ENCODE measurements around the gene SERTAD2.

SERTAD2 gene

DNA sequence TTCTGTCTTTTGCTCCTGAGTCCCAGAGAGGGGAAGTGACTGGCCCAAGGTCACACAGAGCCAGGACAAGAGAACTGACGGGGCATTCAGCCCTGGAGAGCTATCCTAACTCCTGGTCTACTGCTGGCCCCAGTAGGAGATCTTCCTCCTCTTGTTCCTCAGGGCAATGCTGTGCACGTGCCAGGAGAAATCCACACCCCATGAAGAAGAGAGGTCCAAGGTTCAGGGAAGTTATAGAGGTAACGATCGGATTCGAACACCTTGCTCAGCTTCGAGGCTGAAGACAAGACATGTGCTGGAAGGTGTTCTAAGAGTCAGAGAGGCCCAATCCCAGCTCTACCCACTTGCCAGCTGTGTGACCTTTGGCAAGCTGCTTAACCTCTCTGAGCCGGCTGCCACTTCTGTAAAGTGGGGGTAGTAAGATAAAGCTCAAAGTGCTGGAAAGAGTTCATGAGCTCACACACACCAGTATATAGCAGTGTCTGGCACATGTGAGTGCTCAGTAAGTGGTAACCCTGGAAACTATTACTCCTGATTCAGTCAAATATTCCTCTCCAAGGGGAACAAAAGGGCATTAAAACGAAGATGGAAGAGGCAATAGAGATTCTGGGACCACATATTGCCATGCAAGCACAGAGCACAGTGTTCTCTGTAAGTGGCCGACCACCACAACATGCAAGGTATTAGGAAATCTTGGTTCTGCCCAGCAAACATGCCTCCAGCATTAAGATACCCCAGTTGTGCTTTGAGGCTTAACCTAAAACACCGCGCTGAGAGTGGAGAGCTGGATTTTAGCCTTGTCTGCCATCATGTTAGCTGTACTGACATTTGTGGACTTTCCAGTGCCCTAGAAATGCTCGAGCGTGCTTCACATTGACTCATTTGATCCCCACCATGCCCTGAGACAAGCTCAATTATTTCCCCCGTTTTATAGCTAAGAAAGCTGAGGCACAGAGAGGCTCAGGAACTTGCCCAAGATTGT, 25.6 kb downstream of the SERTAD2 start:
- no peak for DNase-seq (ENCODE audit: low read depth)

DNA sequence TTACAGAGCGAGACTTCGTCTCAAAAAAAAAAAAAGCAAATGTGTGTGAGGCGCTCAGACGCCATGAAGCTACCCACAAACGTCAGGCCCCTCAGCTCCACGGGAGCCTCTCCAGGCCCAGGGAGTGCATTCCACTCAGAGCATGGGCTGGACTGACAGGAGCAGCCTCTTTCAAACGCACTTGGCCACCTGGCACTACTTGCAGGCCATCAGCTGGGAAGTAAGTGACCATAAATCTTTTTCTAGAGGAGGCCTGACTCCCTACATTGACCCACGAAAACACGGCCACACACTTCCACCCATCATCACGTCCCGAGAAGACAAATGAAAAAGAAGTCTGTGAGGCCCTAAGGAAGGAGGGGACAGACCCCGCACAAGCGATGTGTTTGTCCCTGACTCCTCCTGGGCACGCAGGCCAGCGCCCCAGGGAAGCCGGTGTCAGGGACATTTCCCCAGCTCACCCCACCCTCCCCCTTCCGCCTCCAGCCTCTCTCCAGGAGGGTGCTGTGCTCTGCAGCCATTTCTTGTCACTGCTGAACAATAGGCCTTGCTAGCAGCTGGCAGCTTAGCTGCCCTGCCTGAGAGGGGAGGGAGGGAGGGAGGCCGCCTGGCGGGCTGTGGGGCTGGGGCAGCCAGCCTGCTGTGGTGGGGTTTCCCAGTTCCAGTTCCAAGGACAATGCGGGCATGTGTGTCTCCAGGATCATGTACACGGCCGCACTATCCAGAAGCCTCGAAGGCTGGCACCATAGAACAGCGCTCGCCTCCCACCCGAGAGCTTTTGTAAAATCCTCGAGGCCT, 26.6 kb downstream of the SERTAD2 start:
- DNase-seq (ENCODE audit: low read depth): no peak

DNA sequence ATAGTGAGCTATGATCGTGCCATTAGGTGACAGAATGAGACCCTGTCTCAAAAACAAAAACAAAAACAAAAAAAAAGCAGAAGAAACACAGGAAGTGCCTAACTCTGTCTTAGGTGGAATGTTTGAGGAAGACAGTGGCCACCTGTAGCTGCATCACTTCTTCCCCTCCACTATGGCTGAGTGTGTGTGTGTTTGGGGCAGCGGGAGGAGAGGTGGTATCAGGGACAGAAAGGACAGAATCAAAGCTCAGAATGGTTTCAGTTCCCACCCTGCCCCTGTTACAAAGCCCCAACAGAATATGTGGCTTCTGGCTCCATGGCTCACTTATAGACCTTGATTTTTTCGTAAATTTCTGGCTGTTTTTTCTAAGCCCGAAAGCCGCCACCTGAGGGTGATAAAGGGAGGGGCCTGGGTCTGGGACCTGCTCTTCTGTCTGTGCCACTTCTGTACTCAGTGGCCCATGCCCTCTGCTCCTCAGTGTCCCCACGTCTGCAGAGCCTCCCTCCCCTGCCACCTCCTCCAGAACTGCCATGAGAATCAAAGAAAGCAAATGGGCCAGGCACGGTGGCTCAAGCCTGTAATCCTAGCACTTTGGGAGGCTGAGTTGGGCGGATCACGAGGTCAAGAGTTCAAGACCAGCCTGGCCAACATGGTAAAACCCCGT, 27.4 kb downstream of the SERTAD2 start:
- no peak for DNase-seq (ENCODE audit: low read depth)

DNA sequence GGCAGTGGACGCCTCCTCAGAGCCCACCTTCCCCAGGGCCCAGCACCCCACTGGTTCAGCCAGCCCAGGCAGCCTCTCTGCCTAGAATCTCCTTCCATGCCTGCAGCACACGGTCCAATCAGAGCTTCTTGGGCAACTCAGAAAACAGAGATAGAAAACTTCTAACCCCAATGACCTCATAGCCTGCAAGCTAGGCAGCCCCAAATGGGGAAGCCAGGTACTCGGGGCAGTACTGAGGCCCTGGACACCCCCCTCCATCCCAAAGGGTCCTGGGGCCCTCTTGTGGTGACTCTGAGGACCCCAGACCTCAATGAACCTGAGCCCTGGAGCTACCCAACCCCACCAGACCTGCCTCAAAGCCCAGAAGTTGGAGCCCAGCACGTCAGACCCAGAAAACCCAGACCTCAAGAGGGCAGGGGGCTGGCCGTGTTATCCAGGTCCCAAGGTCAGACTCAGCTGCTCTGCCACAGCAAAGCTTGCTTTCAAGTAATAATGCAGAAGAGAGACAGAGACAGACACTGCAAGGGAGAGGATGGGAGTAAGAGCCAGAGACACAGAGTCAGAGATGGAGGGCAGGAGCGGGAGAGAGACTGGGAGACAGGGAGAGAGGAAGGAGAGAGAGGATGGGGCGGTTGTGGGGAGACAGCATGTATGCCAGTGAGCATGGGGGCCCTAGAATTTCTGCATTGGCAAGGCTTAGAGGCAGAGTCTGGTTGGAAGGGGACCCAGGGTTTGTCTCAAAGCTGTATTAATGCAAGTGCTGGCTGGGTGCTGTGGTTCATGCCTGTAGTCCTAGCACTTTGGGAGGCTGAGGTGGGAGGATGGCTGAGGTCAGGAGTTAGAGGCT, 28.2 kb downstream of the SERTAD2 start:
- no peak for DNase-seq (ENCODE audit: low read depth)

DNA sequence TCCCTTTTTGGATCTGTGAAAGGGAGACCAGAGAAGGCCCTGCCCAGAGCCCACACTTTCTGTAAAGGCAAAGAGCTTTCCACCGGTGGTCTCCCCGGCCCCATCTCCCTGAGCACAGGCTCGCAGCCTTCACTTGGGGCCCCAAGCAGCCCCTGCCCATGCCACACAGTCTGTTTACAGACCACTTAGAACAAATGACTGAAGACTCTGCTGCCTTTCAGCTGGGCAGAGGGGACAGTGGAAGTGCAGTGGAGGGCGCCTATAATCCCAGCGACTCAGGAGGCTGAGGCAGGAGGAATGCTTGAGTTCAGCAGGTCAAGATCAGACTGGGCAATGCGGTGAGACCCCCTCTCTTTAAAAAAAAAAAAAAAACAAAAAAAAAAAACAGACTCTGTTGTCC, 28.9 kb downstream of the SERTAD2 start:
- DNase-seq (ENCODE audit: low read depth): no peak

DNA sequence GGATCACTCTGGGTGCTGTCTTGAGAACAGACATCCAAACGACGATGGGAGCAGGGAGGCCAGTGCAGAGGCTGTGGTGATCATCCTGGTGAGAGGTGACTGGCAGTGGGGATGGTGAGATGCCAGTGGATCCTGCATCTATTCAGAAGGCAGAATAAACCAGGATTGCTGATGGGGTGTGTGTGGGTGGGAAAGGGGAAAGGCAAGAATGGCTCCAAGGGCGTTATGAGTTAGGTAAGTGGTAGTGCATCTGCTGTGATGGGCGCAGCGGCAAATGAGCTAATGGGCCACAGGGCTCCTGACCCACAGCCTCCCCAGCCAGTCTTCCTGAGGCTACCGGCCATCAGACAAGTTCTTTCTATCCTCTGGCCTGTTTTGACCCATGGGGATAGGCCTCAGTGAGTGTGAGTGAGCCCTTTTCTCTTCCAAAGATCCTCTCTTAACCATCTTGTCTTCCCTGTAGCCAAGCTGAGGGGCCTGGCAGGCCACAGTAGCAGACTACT, 29.6 kb downstream of the SERTAD2 start:
- no peak for DNase-seq (ENCODE audit: low read depth)

DNA sequence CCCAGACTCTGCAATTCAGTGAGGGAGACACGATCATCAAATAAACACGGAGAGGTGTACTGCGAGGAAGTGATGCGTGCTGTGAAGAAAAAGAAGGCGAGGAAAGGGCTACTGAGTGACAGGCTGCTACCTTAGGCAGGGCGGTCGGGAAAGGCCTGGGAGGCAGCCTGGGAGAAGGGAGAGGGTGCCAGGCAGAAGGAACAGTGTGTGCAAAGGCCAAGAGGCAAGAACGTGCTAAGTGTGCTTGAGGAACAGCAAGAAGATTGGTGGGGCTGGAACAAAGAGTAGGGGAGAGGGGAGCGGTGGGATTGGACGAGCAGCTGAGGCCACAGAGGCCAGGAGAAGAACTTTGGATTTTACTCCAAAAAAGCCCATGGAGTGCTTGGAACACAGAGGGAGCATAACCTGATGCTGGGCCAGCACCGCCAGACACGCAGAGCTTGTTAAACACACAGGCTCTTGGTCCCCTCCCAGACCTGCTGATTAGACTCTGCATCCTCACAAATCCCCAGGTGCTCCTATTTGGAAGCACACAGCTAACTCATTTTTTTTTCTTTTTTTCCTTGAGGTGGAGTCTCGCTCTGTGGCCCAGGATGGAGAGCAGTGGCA, 30.4 kb downstream of the SERTAD2 start:
- no peak for DNase-seq (ENCODE audit: low read depth)

DNA sequence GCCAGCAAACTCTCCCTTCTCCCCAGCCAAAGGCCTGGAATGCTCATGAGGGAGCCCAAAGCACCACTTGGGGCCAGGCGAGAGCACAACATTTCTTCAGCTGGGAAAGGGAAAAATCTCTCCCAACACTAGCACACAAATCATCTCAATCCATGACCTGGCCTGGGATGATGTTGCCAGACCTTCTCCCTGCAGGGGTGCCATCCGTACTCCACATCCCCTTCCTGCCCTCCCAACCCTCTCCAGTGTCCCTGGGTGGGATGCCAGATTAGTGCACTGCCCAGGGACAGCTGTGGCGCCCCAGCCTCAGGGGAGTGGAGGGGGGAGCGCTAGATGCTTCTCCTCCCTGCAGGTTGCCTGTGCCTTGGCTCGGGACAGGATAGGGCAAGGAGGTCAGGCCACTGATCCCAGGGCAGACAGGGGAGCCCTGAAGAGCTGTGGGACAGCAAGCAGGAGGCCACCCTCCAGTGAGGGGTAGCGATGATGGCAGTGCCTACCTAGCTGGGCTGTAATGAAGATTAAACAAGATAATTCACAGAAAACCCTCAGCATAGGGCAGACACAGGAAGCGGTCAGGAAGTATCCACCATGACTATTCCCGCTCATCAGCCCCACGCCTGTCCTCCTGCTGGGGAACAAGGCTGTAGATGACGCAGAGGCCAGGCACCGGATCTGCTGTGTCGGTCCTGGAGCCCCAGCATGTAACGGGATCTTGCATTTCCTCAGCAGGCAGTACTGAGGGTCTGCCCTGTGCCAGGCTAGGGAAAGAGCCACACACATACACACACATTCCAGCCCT, 31.1 kb downstream of the SERTAD2 start:
- no peak for DNase-seq (ENCODE audit: low read depth)

DNA sequence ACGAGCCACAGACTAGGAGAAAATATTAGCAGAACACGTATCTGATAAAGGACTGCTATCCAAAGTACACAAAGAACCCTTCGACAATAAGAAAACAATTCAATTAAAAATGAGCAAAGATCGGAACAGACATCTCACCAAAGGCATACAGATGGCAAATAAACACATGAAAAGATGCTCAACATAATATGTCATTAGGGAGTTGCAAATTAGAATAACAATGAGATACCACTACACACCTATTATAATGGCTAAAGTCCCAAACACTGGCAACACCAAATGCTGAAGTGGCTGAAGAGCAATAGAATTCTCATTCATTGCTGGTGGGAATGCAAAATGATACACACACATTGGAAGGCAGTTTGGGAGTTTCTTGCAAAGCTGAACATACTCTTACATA, 33.1 kb downstream of the SERTAD2 start:
- no peak for DNase-seq (ENCODE audit: low read depth)

DNA sequence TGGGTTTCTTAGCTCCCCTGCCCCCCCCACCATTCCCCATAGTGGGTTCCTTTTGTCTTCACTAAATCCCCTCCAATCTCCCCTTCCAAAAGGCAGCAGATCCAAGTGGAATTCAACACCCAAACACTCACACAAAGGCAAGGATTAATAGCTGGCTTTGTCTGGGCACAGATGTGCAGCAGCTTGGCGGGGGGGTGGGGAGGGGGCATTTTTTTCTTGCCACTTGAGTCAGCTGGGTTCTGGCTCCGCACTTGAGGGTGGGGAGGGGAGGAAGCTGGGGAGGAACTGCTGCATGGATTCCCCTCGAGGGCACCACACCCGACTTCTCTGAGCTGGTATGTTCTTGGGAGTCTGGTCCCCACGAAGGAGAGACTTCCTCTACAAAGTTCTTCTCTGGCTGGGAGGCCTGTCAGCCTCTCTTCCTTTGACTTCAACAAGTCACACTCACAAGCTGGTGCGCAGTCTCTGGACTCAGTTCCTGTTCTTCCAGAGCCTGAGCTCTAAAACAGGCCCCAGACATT, 36.0 kb downstream of the SERTAD2 start:
- DNase-seq (ENCODE audit: low read depth): no peak

DNA sequence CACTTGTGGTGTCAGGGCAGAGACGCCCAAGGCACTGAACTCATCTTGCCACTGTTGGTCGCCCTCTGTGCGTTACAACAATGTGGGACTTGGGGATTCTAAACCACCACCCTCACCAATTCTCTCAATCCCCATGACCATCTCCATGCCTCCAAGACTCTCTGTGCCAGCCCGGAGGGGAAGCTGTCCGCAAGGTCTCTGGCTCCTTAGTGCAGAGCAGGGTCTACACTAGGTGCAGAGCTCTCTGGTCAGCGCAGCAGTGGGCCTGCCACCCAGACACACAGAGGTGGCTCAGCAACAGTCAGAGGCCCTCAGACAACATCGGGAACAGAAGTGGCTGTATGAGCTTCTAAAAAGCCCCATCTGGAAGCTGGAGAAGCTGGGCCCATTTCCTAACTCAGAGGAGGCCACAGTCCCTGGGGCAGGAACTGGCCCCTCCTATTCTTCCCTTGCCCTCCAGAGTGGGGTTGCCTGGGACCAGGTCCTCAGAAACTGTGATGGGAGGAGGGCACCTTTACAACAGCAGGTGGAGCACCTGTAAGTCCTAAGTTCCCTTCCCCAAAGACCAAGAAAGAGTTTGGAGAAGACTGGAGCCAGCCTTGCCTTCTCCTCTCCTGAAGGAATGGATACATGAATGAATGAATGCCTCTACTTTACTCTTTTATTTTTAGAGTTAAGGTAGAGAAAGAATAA, 37.7 kb downstream of the SERTAD2 start:
- no peak for DNase-seq (ENCODE audit: low read depth)

DNA sequence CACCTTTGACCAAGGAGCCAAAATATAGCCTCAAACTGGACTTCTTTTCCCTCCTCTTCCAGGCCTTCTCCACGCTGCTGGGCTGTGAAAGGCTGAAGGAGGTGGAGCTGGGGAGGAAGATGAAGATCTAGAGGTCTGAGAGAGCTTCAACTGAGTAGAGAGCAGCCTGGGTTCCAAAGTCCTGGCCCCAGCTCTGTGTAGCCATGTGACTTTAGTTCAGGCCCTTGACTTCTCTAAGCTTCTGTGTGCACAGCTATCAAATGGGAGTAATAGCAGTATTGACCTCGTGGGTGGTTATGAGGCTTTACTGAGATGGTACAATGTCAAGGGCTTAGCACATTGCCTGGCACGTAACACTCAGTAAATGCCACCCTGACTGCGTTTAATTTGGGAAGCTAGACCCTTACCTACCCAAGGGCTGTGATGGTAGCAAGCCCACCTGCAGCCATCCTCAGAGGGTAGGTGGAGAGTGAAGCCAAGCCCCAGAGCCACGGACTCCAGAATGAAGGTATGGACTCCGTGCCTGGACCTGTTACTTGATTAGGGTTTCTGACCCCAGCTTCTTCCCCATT, 38.4 kb downstream of the SERTAD2 start:
- no peak for DNase-seq (ENCODE audit: low read depth)

DNA sequence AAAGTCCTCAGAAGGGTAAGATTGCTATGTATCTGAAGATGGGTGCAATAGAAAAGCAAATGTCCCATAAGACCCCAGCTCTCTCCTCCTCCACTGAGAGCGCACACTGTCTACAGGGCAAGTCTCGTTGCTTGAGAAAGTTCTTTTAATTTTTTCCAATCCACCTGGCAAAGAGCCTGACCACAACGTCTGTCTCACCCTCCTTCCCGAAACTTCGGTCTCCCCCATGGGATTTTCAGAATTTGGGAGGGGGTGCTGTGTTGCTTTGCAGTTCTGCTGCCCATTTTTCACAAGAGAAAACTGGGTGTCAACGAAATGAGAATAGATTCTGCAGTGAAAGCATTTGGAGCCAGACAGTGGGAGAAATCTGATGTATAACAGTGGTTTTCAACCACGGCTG, 40.4 kb downstream of the SERTAD2 start:
- DNase-seq (ENCODE audit: low read depth): no peak

DNA sequence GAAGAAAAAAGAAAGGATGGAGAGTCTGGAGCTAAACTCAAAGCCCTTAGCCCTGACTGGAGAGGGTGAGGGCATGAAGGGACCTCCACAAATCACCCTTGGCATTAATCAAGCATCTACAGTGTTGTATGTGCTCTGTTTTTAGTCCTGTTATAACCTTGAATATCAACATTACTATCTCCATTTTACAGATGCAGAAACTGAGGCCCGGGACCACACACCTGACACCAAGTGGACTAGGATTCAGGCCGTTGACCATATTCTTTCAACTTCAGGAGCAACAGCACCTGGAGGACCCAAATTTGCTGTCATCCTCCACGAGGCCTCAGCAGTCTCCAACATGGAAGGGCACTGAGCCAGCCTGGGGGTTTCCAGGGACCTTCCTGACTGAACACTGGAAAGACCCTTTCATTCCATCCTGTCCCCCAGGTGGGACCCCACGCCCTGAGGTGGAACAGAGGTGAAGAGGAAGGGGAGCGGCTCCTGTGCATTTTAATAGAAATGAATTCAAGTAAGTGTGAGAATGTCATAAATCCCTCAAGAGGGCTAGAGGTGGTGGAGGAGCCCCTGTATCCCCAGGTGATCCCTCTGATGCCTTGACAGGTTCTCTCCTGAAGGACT, 41.0 kb downstream of the SERTAD2 start:
- no peak for DNase-seq (ENCODE audit: low read depth)

DNA sequence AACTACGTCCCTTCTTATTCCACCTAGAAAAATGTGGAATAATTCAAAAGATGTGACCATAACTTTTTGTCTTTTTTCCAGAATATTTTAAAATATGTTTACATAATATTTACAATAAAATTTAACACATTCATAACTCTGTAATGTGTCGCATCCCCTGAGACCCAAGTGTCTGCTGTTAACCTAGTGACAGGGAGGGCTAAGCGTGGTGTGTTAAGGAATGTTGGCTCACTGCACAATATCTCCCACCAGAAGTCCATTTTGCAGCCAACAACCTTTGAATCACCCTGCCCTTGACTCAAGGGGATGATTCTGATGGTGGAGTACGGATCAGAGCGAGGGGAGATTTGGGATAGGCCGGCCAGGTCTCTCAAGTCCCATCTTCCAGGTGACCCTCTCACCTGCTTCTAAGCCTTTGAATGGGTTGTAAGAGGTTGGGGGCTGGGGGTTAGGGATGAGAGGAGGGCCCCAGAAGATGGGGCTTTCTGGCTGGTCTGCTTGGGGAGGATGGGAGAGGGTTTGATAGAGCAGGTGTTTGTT, 43.3 kb downstream of the SERTAD2 start:
- no peak for DNase-seq (ENCODE audit: low read depth)

DNA sequence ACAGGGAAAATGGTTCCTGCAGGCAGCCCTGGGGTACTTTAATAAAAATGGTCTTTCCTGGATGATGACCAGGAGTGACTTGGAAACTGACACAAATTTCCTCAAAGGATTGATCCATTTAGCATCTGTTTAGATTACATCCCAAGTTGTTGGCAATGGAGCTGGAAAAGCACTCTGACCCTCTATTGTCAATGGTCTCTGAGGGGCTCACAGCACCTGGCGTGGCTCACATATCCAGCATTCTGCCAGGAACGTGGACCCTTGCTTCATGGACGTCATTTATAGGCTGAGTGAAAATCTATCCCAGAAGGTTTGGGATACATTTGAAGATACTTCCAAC, 43.8 kb downstream of the SERTAD2 start:
- DNase-seq (ENCODE audit: low read depth): no peak

DNA sequence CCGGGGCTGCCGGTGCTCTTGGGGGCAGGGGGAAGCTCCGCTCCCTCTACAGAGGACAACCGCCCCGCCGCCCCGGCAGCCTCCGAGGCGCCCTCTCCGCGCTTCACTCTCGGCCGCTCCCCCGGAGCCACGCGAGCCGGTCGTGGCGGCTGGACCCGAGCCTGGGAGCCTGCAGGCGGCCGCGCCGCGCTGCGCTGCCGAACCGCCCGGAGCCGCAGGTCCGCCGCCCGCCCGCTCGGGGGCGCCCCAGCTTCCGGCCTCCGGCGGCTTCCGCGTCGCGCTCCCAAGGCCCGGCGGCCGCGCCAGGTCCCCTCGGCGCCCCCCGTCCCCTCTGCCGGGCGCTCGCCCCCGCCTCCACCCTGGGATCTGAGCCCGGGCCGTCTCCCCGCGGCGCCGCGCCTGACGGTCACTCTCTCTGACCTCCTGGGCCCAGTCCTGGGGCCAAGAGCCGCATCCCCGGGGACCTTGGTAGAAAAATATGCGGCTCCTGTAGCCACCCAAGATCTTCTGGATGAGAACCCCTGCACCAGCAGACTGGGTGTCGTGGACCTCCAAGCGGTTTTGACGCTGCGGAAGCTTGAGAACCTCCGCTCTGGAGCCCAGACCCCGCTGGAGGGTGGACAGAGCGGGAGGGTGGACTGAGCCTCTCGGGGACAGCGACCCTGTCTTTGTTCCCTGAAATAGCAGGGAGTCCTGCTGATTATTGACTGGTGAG, 44.3 kb downstream of the SERTAD2 start:
- peak; percentile 74 for DNase-seq (ENCODE audit: low read depth)

DNA sequence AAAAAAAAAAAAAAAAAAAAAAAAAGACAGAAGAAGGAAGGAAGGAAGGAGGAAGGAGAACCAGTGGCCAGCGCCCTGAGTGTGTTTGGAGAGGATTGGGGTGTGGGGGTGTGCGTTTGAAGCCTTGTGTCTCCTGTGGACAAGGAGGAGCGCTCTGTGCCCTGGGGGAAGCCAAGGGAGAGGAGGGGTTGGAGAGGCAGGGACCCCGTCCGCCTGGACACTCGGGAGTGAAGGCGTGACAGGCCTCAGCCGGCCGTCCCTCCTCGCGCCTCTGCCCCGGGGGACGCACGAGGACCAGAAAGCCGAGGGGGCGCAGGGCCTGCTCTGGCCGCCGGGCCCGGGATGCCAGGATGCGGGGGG, 44.9 kb downstream of the SERTAD2 start:
- no peak for DNase-seq (ENCODE audit: low read depth)
